RWPE2 (cell line): ENCODE data around the gene RFX2.
A peak's percentile ranks its signal among the peaks of the same experiment; 100 is the strongest.
"Not testable (repeated sequence)": the region's sequence is repeated elsewhere in the genome, so short reads cannot be mapped to it uniquely, and the experiment has no call there.

Experiments
- ATAC-seq: fragments of 200-7000 bp; cut with Tn5 transposase; 3 replicates; pipeline ENCODE4 v1.9.1; 2021; ENCODE audit warnings: low read depth
- DNase-seq: peaks from one replicate; pipeline ENCODE4 v3.0.0-alpha.2; 2020; ENCODE audit warnings: low spot score
- H3K27ac ChIP-seq: fragments of 450-650 bp; 2 replicates; pipeline ENCODE4 v1.5.1; 2017; ENCODE audit warnings: mild to moderate bottlenecking; ENCODE audit not compliant: poor library complexity, severe bottlenecking
- H3K27me3 ChIP-seq: fragments of 250-450 bp; sonication (Bioruptor Pico); 2 replicates; pipeline ENCODE4 v1.5.1; 2021; ENCODE audit warnings: mild to moderate bottlenecking, moderate library complexity; ENCODE audit not compliant: insufficient read depth, poor library complexity, severe bottlenecking
- H3K36me3 ChIP-seq: fragments of 250-450 bp; sonication (Bioruptor Pico); 2 replicates; pipeline ENCODE4 v1.5.1; 2020; ENCODE audit warnings: low read depth, mild to moderate bottlenecking, moderate library complexity
- H3K4me1 ChIP-seq: fragments of 250-450 bp; sonication (Bioruptor Pico); 2 replicates; pipeline ENCODE4 v1.5.1; 2021; ENCODE audit warnings: mild to moderate bottlenecking, moderate library complexity; ENCODE audit not compliant: insufficient read depth, poor library complexity, severe bottlenecking
- H3K4me3 ChIP-seq: fragments of 250-450 bp; sonication (Bioruptor Pico); 2 replicates; pipeline ENCODE4 v1.5.1; 2021; ENCODE audit warnings: mild to moderate bottlenecking, moderate library complexity; ENCODE audit not compliant: severe bottlenecking
- H3K9me3 ChIP-seq: fragments of 250-450 bp; sonication (Bioruptor Pico); 2 replicates; pipeline ENCODE4 v1.5.1; 2021; ENCODE audit warnings: mild to moderate bottlenecking, moderate library complexity; ENCODE audit not compliant: severe bottlenecking
- TF ChIP-seq, protein P1 (sequence below): fragments of 450-650 bp; IDR thresholded peaks from one replicate; pipeline ENCODE4 v1.5.1; 2017; ENCODE audit warnings: mild to moderate bottlenecking, moderate library complexity; ENCODE audit not compliant: poor library complexity, severe bottlenecking

The RFX2 gene

DNA sequence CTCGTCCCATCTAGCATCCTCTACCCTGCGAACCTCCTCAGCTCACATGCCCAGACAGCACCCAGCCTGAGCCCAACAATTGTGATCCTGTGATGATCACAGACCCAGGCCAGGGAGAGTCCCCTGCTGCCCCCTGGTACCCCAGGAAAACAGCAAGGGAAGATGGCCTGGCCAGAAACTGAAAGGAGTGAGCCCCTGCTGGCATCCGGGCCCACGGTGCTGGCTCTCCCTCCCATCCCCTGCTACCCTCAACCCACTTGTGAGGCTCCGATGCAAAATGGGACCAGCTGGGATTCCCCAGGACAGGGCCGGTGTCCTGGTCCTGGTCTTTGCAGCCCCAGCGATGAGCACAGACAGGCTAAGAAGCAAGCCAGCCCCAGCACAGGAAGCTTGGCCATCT lies 146.4 kb downstream of the RFX2 start:
- H3K27ac ChIP-seq, result no peak overlapping the region
- H3K27me3 ChIP-seq, result no peaks in the 10 kb centered on the region
- no peaks in the 10 kb centered on the region for H3K9me3 ChIP-seq
- peaks cover 15% of the 10 kb centered on the region for H3K4me1 ChIP-seq
- DNase-seq (no peak), ATAC-seq (no peak)
- TF ChIP-seq, protein P1, sequence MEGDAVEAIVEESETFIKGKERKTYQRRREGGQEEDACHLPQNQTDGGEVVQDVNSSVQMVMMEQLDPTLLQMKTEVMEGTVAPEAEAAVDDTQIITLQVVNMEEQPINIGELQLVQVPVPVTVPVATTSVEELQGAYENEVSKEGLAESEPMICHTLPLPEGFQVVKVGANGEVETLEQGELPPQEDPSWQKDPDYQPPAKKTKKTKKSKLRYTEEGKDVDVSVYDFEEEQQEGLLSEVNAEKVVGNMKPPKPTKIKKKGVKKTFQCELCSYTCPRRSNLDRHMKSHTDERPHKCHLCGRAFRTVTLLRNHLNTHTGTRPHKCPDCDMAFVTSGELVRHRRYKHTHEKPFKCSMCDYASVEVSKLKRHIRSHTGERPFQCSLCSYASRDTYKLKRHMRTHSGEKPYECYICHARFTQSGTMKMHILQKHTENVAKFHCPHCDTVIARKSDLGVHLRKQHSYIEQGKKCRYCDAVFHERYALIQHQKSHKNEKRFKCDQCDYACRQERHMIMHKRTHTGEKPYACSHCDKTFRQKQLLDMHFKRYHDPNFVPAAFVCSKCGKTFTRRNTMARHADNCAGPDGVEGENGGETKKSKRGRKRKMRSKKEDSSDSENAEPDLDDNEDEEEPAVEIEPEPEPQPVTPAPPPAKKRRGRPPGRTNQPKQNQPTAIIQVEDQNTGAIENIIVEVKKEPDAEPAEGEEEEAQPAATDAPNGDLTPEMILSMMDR, result no peak
- H3K36me3 ChIP-seq, result peaks cover 13% of the 10 kb centered on the region; the same call in 1 of the 2 replicates
- no peak overlapping the region for H3K4me3 ChIP-seq

DNA sequence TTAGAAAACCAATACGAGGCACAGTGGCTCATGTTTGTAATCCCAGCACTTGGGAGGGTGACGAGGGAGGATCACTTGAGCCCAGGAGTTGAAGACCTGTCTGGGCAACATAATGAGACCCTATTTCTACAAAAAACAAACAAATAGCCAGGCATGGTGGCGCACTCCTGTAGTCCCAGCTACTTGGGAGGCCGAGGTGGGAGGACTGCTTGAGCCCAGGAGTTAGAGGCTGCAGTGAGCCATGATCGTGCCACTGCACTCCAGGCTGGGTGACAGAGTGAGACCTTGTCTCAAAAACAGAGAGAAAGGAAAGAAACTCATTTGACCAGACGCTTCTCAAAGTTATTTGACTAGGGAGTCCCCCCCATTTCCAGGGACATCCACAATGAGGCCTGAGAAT lies 147.0 kb downstream of the RFX2 start:
- H3K4me3 ChIP-seq, H3K27me3 ChIP-seq, ATAC-seq, H3K27ac ChIP-seq, DNase-seq, H3K9me3 ChIP-seq: not testable (repeated sequence)
- peaks cover 10% of the 10 kb centered on the region for H3K4me1 ChIP-seq
- peaks cover 13% of the 10 kb centered on the region; the same call in 1 of the 2 replicates for H3K36me3 ChIP-seq

DNA sequence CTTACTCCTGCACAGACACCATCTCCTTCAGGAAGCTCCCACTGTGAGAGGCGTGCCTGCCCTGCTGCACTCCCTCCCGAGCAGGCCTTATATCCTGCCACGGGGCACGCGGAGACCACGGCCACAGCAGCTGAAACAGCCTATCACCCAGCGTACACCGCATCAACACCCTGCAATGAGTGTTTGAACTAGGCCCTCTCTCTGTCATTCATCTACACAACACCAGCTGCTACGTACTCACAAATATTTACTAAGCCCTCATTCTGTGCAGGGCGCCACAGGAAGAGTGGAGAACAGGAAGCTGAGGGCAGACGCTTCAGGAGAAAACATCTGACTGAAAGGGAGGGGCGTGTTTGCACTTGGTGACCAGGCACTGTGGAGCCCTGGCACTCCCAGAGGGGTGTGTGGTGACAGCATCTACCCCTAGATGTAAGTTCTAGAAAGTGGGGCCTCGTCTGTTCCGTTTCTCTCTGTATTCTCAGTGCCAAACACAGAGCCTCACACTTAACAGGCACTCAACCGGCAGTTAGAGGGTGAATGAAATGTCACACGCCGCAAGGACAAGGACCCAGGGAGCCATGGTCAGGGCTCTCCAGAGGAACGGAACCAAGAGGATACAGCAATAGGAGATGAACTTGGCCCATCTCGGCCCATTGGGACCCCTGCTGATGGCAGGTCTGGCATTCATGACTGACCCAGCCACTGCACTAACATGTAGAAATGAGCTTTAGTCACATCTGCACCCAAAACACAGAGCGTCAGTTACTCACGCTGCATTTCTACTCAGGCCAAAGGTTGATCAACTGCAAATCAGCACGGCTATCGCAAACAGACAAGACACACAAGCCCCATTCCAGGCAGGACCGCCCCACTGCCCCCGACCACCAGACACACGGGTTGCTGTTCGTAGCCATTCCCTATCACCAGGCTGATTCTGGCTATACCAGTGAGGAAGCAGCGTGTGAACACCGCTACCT lies 148.0 kb downstream of the RFX2 start:
- DNase-seq, result no peak
- Histone ChIP-seq H3K27ac (no peak overlapping the region), H3K4me1 (peaks cover 7% of the 10 kb centered on the region)

DNA sequence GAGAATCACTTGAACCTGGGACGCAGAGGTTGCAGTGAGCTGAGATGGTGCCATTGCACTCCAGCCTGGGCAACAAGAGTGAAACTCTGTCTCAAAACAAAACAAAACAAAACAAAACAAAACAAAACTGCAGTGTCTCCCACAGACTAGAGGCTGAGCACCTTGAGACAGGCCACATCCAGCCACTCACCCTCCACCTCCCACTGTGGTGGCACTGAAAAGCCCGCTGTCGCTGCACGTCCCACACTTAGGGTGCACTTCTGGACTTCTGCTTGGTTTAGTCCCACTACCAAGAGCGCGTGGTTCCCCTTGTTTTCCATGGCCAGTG lies 148.7 kb downstream of the RFX2 start:
- DNase-seq, ATAC-seq: not testable (repeated sequence)

More for the DNA sequence above, 148.0 kb downstream of the RFX2 start:
- Histone ChIP-seq H3K9me3 (no peaks in the 10 kb centered on the region), H3K4me3 (no peak overlapping the region), H3K27me3 (no peaks in the 10 kb centered on the region), H3K36me3 (peaks cover 13% of the 10 kb centered on the region; the same call in 1 of the 2 replicates)
- TF ChIP-seq, protein P1, result no peak
- peak; percentile 42; the same call in 2 of the 3 replicates for ATAC-seq

DNA sequence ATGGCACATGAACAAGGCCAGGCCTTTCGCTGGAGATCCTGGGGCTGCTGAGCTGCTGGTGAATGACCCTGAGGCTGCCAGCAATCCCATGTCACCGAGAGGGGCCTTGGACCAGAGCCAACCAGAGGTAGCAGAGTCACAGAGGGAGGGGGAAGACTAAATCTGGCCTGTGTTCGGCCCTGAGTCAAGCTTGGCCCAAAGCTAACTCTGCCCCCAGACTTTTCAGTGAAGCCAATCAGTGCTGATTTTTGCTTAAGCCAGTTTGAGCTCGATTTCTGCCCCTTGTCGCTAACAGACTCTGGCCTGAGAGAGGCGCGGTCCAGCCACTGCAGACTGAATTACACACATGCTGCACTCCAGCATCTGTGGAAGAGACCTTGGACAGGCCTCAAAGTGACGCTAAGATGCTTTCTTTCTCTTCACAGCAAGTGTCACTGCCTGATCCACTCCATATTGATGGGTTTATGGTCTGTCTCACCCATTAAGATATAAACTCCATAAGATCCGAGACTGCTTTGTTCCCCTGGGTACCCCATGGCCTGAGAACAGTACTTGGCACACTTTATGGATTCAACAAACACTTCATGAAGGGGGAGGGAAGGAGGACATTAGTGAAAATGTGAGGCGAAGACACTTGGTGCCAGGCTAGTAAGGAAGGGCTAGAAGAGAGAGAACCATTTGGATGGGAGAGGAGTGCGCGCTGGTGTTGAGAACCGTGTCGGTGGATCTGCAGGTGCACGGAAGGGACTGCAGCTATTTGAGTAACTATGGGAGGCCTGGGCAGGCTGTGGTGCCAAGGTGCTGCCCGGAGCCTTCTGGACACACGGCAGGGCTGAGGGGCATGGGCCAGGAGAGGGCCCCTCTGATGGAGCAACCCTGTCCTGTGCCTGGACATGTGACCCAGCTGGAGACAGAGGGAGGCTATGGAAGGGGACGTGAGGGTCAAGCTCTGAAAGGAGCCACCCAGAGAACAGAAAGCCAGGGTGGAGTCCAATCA lies 150.0 kb downstream of the RFX2 start:
- peaks cover 7% of the 10 kb centered on the region for H3K4me1 ChIP-seq
- no peak overlapping the region for H3K4me3 ChIP-seq
- TF ChIP-seq, protein P1, result no peak
- no peaks in the 10 kb centered on the region for H3K27me3 ChIP-seq
- ATAC-seq (no peak), DNase-seq (no peak)
- H3K36me3 ChIP-seq, result peaks cover 4% of the 10 kb centered on the region; the same call in 1 of the 2 replicates
- no peak overlapping the region for H3K27ac ChIP-seq
- H3K9me3 ChIP-seq, result no peaks in the 10 kb centered on the region

More for the DNA sequence above, 148.7 kb downstream of the RFX2 start:
- not testable (repeated sequence) for H3K27me3 ChIP-seq, H3K4me1 ChIP-seq, H3K27ac ChIP-seq, H3K9me3 ChIP-seq, H3K4me3 ChIP-seq
- peaks cover 11% of the 10 kb centered on the region; the same call in 1 of the 2 replicates for H3K36me3 ChIP-seq
